SK-N-MC (cell line): Measurements from ENCODE around the gene PRKCQ.

Experiments used
- DNase-seq: peaks from one replicate; pipeline ENCODE4 v3.0.0-alpha.2; 2011; ENCODE audit warnings: low read depth, low spot score
- H3K27ac ChIP-seq: fragments of 200-600 bp; sonication (generic); 2 replicates; pipeline ENCODE4 v1.5.1; 2016; ENCODE audit warnings: mixed run types
- H3K36me3 ChIP-seq: fragments of 200-600 bp; sonication (generic); 2 replicates; pipeline ENCODE4 v1.6.1; 2017; ENCODE audit warnings: antibody characterized with exemption, low read length, mixed read lengths; ENCODE audit not compliant: insufficient read depth
- H3K4me3 ChIP-seq: fragments of 200-600 bp; sonication (generic); 2 replicates; pipeline ENCODE4 v1.5.1; 2016
- H3K9ac ChIP-seq: fragments of 200-600 bp; sonication (generic); 2 replicates; pipeline ENCODE4 v1.8.0; 2017; ENCODE audit warnings: mixed run types, mixed read lengths; ENCODE audit not compliant: insufficient read length
- H3K9me3 ChIP-seq: fragments of 200-600 bp; sonication (generic); 2 replicates; pipeline ENCODE4 v1.6.1; 2017; ENCODE audit warnings: low read depth, mild to moderate bottlenecking, antibody characterized with exemption, low read length, moderate library complexity, mixed read lengths
- EZH2 ChIP-seq: fragments of 200-600 bp; sonication (generic); IDR thresholded peaks from one replicate; pipeline ENCODE4 v1.6.1; 2017; ENCODE audit warnings: antibody characterized with exemption
- FOXP2 ChIP-seq: optimal IDR thresholded peaks from 2 replicates; pipeline ENCODE3; 2011; ENCODE audit warnings: mild to moderate bottlenecking, moderate library complexity; ENCODE audit not compliant: insufficient read depth; ENCODE audit errors: extremely low read length, control extremely low read depth
- POLR2AphosphoS5 ChIP-seq: IDR thresholded peaks from 2 replicates; pipeline ENCODE4 v1.6.1; 2012; ENCODE audit warnings: mild to moderate bottlenecking, low read depth, low read length, borderline replicate concordance

Gene PRKCQ

GRCh38 chr10:6427357-6427959 is 152.6 kb downstream of the PRKCQ start:
- H3K9me3 ChIP-seq, result no peaks in the 10 kb centered on the region
- H3K27ac ChIP-seq, result no peak overlapping the region
- no peaks in the 10 kb centered on the region for H3K36me3 ChIP-seq
- H3K4me3 ChIP-seq, result no peak overlapping the region
- no peak for TF ChIP-seq EZH2
- no peak for TF ChIP-seq POLR2AphosphoS5
- no peak for TF ChIP-seq FOXP2
- no peak overlapping the region for H3K9ac ChIP-seq
- no peak for DNase-seq

GRCh38 chr10:6426317-6426716 is 153.8 kb downstream of the PRKCQ start:
- DNase-seq, result no peak
- H3K36me3 ChIP-seq, result no peaks in the 10 kb centered on the region
- H3K27ac ChIP-seq, result no peak overlapping the region
- no peak for TF ChIP-seq EZH2
- no peak for TF ChIP-seq POLR2AphosphoS5
- TF ChIP-seq FOXP2, result no peak
- H3K9ac ChIP-seq, result no peak overlapping the region
- H3K4me3 ChIP-seq, result no peak overlapping the region
- H3K9me3 ChIP-seq, result no peaks in the 10 kb centered on the region

- DNase-seq, result no peak
- no peak for TF ChIP-seq EZH2
- no peak for TF ChIP-seq POLR2AphosphoS5
- no peak for TF ChIP-seq FOXP2
- H3K36me3 ChIP-seq, result no peaks in the 10 kb centered on the region
- H3K27ac ChIP-seq, result no peak overlapping the region
- no peak overlapping the region for H3K9ac ChIP-seq
- no peaks in the 10 kb centered on the region for H3K9me3 ChIP-seq
- no peak overlapping the region for H3K4me3 ChIP-seq
Measured at GRCh38 chr10:6423413-6424170, 156.5 kb downstream of the PRKCQ start.

GRCh38 chr10:6423004-6423403 is 157.1 kb downstream of the PRKCQ start:
- Histone ChIP-seq H3K9ac (no peak overlapping the region), H3K4me3 (no peak overlapping the region), H3K27ac (no peak overlapping the region), H3K9me3 (no peaks in the 10 kb centered on the region), H3K36me3 (no peaks in the 10 kb centered on the region)
- TF ChIP-seq EZH2, result no peak
- TF ChIP-seq POLR2AphosphoS5, result no peak
- no peak for TF ChIP-seq FOXP2
- no peak for DNase-seq

- no peak for DNase-seq
- Histone ChIP-seq H3K9me3 (no peaks in the 10 kb centered on the region), H3K9ac (no peak overlapping the region), H3K27ac (no peak overlapping the region), H3K36me3 (no peaks in the 10 kb centered on the region), H3K4me3 (no peak overlapping the region)
- no peak for TF ChIP-seq POLR2AphosphoS5
- TF ChIP-seq FOXP2, result no peak
- no peak for TF ChIP-seq EZH2
Measured at GRCh38 chr10:6418613-6419216, 161.4 kb downstream of the PRKCQ start.

- no peaks in the 10 kb centered on the region for H3K36me3 ChIP-seq
- TF ChIP-seq POLR2AphosphoS5 (no peak), FOXP2 (no peak), EZH2 (no peak)
- no peak overlapping the region for H3K9ac ChIP-seq
- no peak overlapping the region for H3K4me3 ChIP-seq
- no peak for DNase-seq
- no peaks in the 10 kb centered on the region for H3K9me3 ChIP-seq
- H3K27ac ChIP-seq, result no peak overlapping the region
Measured at GRCh38 chr10:6418167-6418566, 161.9 kb downstream of the PRKCQ start.

GRCh38 chr10:6416892-6417512 is 163.1 kb downstream of the PRKCQ start:
- no peak for DNase-seq
- Histone ChIP-seq H3K9me3 (no peaks in the 10 kb centered on the region), H3K36me3 (no peaks in the 10 kb centered on the region), H3K27ac (no peak overlapping the region), H3K9ac (no peak overlapping the region), H3K4me3 (no peak overlapping the region)
- TF ChIP-seq POLR2AphosphoS5 (no peak), EZH2 (no peak), FOXP2 (no peak)

- Histone ChIP-seq H3K9ac (no peak overlapping the region), H3K9me3 (no peaks in the 10 kb centered on the region), H3K27ac (no peak overlapping the region), H3K36me3 (no peaks in the 10 kb centered on the region), H3K4me3 (no peak overlapping the region)
- DNase-seq, result no peak
- TF ChIP-seq FOXP2 (no peak), EZH2 (no peak)
Measured at GRCh38 chr10:6411436-6411835, 168.6 kb downstream of the PRKCQ start.

- no peak for TF ChIP-seq POLR2AphosphoS5
- no peak for TF ChIP-seq FOXP2
- TF ChIP-seq EZH2, result no peak
- Histone ChIP-seq H3K9me3 (no peaks in the 10 kb centered on the region), H3K4me3 (no peak overlapping the region), H3K27ac (no peak overlapping the region), H3K9ac (no peak overlapping the region), H3K36me3 (no peaks in the 10 kb centered on the region)
- no peak for DNase-seq
Measured at GRCh38 chr10:6410830-6411229, 169.2 kb downstream of the PRKCQ start.
